Tongue (tissue), 2 donors: ENCODE measurements around the gene REV1. TPM values are rescaled to one million over a fixed set of nuclear protein-coding genes. Genes with fewer than 3 reads are reported as not detected.

ENCODE experiments used
- DNase-seq: peaks from one replicate; pipeline ENCODE4 v3.0.0-alpha.2; 2015
- total RNA-seq: library from RNA; depleted of rRNA; stranded (reverse); fragments of >200 nt; gene quantifications from one replicate; pipeline ENCODE4 v1.2.3, GENCODE V29; 2014

The REV1 gene
- total RNA-seq, 1 donor from 2014 or later = 83.9 TPM

DNA sequence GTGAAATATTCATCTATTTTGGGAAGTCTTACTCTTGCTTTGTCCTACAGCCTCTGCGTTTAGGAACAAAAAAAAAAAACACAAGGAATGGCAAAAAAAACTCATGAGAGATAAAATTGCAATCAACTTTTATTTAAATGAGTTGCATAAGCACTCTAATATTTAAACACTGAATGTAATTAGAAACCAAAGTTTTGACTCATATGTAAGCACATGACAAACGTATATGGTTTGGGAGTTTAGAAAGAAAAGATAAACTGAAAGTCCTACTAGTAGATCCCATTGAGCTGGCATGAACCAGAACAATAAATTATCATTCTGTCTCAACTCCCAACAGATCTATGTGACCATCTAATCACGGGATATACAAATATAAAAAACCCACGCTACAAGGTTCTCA, 44.8 kb downstream of the REV1 start:
- no peak for DNase-seq

DNA sequence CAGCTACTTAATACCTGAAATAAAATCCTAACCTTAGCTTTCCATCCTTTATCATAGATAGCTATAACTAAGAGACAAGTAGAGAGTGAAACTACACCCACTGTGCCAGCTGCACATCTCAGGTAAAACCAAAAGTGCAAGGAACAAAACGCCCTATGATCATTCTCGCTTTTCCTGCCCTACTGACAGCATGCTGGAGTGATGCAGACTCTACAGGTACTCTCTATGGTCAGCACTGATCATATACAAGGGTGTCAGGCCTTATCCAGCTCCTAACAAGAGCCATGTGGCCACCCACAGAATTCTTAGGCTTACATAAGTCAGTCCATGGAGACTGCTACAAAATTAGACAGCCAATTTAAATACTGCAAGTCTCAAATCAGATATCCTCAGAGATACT, 45.6 kb downstream of the REV1 start:
- no peak for DNase-seq

DNA sequence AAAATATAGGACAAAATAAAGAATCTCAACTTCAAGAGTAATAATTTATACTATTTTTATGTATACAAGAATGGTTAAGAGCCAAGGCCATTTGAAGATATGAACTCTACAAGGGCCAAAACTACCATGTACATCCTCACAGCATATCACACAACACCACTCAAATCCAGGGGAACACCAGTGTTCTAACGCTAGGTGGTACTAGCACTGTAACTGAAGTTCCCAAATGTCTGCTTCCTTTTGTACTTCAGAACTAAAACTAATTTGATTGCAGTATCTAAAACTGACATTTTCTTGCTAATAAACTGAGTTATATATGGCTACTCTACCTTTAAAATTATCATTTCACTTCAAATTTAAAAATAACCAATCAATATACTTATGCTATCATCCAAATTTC, 47.0 kb downstream of the REV1 start:
- no peak for DNase-seq

DNA sequence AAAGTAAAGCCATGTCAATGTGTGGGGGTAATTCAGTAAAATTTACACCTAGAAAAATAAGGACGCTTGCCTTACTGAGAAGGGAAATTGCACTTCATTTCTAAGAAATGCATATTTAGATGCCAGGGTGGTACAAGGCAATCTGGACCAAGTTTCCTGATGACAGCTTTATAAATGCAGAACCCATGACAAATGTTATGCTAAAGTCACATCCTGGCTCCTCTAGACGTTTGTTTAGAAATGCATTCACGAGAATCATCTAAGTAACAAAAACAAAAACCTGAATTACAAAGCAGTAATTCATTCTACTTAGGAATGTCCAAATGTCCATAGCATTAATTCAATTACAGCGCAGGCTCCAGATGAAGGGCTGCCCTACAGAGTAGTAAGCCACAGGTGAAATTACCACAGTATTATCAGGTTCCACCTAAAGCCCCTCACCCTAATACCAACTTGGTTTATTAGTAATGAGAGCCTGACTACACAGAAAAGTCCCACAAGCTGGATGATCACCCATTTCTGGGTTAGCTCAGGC, 49.8 kb downstream of the REV1 start:
- DNase-seq = no peak

DNA sequence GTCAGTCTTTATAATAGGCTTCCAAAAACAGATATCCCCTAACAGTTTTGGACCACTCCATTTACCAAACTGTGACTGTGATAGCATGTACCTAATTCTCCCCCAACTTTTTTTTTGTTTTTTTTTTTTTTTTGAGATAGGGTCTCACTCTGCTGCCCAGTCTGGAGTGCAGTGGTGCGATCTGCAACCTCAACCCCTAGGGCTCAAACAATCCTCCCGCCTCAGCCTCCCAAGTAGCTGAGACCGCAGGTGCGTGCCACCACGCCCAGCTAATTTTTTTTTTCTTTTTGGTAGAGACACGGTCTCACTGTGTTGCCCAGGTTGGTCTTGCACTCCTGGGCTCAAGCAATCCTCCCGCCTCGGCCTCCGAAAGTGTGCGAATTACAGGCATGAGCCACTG, 52.9 kb downstream of the REV1 start:
- DNase-seq = no peak

DNA sequence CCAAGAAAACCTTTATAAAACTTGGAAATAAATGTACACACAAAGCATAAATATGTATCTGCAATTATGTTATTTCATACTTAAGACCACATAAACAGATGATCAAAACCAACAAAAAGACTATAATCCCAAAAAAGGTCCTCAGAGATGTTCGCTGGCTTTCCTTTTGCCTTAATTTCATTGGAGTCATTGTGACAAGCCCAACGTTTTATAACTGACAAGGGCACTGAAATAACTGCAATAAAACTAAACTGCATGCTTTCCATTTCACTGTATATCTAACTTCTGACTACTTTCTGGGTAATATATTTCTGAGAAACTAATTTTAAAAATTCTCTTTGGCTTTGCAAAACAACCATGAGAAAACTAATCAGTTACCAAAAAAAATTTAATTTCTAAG, 56.5 kb downstream of the REV1 start:
- DNase-seq = no peak

DNA sequence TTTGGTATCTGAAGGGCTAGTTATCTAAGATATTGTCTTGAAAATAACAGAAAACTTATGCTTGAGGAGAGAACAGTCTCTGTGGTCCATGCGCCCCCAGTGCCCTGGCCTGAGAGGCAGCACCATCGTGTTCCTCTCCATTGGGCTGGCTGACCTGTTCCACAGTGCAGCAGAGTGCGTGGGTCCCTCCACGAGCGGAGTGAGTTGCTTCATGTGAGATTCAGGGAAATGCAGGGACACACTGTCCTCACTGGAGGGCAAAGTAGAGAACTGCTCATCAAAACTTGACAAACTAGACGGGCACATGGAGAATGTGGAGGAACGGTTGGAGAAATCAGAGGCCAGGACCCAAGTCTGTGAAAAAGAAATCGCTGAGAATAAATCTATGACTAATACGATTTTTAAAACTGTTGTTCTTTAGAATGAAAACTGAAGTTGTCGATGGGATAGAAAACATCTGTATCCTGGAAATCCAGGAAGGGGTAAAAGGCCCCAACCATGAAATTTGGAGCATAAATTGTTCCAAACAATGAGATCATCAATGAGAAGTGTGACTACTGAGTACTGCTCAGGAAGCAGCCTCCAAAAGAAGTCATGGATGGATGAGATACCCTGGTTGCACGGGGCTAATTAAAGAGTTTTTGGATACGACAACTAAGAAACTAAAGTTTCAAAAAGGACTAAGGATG, 58.1 kb downstream of the REV1 start:
- peak; percentile 47 for DNase-seq

DNA sequence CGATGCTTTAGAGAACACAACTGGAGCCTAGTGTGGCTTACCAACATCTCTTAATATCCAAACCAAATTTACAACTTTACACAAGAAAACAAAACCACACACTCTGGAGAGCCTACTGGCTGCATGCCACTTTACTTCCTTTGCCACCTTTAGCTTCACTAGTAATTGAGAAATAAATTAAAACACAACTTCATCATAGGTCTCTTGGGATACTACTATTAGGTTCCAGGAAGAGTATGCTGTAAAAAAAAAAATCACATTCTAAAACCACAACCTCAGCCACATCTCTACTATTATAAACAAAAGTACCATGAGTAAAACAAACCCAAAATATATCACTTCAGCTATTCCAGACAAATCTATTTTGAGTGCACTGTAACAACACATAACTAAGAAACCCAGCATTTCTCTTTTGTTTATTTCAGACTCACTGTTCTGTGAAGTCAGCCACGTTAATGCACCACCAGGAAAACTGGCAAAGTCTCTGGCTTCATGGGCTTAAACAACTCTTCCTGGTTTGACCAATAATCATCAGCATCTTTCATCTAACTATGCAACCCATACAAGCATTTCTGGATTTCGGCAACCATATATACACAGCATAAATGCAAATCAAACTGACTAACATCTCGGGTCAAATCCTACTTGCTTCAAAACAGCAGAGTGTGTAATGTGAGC, 59.1 kb downstream of the REV1 start:
- DNase-seq = peak; percentile 16

DNA sequence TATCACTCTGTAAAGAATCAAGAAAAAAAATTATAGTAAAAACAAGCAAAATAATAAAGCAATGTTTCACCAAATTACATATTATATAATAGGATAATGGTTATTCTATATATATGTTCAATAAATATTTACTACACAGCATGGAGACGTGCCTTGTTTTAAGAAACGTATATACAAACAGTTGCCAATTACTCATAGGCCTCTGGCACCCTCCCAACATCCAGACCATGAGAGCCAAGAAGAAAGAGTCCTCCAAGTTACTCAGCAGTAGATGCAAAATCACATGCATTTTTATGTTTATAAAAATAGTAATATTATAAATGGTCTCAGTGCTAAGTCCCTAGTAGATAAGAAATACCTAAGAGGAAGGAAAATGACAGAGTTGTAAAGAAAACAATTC, 64.8 kb downstream of the REV1 start:
- peak; percentile 59 for DNase-seq

DNA sequence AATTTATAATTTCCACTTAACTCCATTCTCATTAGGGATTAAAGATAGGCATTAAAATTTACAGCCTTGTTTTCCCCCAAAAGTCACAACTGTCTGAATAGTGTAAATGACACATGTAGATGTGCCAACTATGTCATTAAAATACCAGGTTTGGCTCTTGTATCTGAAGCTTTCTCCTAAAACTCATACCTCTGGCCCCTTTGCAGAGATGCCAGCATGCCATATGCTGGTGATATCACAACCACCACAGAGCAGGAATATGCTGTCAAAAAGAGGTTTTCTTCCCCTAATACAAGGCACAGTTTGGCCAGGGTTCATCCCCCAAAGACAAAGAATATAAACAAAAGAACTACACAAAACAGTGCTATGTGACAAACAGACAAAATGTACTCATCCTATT, 65.4 kb downstream of the REV1 start:
- no peak for DNase-seq

DNA sequence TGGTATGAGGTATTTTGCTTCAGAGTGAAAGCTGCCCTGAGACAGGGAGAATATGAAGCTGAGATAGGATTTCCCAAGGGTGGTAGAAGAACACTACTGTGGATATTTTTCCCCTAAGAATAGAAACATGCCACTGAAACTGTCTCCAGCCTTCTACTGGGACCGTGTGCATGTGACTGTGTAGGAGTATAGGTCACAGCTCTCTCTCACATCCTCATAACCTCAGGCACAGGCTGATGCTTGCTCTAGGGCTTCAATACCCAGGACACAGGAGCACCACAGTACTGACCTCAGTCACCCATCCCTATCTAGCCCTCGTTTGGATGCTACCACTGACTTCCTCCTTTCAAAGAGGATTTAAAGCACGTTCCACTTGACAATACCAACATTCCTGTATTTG, 67.2 kb downstream of the REV1 start:
- no peak for DNase-seq

DNA sequence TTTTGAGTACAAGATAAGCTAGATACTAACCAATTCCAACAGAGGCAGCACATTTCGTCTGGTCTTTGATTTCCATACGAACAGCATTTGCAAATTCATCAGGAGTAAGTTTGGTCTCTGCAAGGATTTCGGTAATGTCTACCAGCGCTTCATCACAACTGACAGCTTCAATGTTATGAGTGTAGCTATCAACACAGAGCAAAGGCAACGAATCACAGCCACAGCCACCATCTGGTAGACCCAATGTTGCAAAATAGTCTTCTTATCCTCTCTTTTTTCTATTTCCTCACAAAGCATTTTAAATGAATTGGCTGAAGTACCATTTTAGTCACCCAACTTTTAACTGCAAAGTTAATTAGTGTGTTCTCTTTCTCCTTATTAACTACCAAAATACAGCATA, 68.3 kb downstream of the REV1 start:
- DNase-seq = no peak

DNA sequence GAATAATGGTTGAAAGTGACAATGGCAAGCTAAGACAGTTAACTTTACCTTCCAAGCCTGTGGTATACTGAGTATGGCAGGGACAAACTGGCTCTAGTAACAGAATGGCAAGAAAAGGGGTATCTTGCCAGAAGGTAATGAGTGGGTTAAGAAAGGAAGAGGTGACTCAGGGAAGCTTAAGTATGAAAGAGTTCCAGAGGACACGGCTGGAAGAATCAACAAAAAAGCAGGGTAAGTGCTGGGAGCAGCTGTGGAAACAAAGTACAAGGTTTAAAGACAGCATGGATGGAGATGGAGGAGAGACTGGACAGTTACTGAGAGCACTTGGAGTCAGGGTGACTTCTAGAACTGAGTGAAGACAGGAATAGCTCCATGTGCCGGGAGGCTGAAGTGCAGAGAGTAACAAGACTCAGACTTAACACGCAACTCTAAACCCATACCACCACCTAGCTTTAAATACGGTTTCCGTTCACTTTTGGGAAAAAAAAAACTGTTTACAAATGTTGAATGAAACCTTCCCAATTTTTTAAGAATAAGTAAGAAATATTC, 69.0 kb downstream of the REV1 start:
- DNase-seq = no peak

DNA sequence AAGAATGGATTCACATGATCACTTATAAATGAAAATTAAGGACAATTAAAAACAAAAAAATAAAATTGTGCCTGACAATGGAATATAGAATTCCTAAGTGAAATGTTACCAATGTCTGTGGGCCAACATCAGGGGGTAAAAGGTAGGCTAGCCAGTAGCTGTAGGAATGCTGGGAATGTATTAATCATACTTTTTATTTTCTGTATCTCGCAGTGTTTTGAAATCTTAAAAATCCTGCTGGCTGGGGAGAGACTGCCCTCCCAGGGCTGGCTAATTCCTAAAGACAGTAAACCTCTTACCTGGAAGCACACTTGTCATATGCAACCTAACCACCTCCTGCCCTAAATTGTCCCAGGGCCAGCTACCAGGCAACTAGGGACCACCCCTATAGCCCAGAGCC, 69.8 kb downstream of the REV1 start:
- DNase-seq = no peak

DNA sequence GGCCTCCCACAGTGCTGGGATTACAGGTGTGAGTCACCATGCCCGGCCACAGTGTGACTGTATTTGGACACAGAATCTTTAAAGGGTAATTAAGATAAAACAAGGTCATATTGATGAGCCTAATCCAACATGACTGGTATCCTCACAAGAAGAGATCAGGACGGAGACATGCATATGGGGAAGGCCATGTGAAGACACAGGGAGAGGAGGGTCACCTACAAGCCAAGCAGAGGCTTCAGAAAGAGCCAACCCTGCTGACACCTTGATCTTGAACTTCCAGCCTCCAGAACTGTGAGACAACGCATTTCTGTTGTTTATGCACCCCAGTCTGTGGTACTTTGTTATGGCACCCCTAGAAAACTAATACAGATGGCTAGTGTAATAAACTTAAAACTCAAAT, 72.4 kb downstream of the REV1 start:
- no peak for DNase-seq

DNA sequence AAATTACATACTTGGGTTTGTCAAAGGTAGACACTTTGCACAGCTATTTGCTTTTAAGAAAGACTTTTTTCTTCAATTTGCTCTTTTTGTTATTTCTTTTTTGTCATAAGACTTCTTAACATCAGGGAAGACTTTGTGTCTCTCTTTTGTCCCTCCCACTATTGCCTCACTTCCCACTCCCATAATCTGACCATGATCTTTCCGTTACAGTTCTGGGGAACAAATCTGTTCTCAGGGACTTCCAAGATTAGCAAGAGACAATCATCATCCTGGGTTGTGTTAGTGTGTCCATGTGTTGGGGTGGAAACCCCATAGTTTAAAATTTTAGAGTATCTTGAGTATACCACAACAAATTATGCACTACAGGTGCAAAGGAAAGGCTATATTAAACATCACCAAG, 75.3 kb downstream of the REV1 start:
- DNase-seq = no peak

DNA sequence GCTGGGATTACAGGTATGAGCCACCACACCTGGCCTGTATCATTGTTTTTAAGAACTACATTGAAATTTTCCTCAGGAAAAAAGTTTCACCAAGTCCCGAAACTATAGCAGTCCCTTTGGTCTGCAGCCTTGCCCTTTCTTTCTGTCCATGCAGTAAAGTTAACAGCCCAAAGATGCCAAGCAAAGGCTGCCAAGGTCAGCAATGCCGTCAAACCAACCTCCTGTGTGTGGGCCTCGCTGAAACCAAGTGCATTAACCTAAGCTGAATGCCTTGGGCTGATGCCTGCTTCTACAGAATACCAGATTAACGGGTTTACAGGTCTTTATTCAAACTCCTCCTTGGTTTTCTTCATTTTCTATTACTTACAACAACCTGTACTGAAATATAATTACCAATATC, 79.5 kb downstream of the REV1 start:
- no peak for DNase-seq

DNA sequence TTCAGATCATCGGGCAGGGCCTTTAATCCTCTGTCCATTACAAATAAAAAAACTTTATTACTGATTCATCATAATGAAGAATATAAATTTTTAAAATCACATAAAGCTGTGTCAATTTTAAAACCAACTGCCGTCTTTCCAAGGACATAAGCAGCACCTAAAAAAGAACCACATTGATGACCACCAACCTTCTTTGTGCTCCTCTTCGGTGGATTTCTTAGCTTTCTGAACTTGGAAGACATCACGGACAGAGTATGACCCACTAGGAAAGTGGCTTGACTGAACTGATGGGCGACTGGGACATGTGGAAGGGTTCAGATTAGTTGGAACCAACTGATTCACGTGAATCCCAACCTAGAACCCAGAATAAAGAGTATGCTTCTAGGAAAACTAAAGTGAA, 83.7 kb downstream of the REV1 start:
- DNase-seq = no peak

DNA sequence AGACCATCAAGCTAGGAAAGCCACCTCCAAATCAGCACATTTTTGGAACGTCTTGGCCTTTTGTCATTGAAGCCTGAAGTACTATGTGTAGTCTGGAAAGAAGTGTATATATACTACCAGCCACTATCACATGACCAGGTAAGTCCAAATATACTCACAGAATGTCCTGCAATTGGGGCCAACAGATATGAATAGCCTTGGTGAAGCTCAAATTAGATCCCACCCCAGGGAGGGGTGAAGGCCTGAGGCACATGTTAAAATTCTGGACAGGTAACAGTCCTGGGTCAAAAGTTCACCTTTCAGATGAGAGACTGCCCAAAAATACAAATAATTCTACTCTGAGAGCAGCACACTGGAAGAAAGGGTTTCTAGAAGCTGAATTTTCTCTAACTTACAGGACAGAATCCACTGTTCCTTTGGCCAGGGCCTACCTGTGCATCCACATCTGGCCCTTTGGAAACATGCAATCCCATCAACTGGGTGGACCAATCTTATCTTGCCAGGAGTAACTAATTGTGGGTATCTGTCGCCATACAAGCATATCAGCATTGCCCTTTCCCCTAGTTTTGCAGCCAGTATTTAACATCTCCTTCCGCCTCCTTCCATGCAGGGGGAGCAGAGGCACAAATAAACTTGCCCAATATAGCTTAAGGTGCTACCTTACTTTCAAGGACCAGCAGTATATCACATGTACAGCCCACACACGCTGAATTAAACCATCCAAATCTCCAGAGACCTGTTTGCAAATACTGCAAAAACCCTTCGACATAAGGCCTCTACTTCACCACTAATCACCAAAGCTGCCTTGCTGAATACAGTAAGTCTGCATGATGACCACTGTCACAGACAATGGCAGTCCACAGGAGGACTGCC, 84.8 kb downstream of the REV1 start:
- DNase-seq = no peak

DNA sequence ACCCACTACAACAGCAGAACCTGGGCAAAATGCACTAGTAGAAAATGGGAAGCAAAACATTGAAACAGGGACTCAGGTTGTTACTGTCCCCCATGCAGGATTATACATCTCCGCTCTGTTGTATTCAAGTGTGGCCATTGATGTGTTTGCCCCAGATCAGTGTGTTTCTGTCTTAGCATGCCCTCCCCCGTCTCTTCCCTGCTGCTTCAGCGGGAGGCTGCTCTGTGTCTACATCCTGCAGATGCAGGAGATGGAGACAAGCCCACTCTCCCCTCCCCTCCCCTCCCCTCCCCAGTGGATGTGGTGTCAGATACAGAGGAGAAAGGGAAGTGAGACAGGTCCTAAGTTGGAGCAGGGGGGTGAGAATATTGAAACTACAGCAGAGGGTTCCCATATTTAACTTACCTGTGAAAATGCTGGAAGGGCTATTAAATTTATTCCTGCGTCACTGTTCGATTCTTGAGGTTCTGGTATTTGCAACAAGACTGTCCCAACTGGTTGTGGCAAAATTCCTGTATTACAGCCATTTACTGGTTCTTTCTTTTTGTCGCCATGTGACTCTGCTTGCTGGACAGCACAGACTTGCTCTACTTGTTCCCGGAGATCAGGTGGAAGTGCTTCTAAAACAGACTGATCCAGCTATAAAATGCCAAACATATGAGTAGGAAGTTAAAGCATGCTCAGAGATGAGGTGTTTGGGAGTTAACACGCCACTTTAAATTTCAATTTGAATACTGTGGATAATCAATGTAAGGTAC, 85.6 kb downstream of the REV1 start:
- DNase-seq = no peak

DNA sequence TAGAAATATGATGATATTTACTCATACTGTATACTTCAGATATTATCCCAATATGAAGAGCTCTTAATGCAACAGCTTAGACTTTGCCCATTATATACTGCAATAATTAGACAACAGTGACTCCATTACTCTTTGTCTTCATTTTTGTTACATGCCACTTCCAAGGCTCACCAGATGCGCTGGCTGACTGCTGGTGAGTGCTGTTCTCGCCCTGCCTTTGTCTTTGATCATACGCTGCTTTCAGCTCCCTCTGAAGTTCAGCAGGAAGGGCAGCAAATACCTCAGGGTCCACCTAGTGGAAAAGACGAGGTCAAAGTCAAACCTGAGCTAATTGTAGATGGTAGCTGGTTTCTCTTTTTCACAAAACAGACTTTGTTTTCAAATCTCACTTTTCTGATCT, 86.3 kb downstream of the REV1 start:
- DNase-seq = no peak

DNA sequence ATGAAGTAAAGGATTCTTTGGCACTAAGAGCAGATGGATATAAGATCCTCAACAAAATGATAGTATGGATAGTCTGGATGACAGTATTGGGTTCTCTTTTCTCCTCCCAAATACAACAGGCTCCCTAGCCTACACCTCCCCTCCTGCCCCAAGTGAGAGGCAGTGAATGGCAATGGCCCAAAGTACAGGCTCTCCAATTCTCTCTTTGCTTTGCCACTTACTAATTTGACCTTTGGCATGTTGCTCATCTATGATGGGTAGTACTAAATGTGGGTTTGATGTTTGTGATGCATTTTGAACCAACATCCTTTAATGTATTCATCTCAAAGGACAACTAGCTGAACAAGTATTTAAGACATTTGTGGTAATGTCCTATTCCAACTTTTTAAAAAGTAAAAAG, 86.7 kb downstream of the REV1 start:
- DNase-seq = no peak
